ENCODE measurements around the gene DCAF16.

DCAF16 gene

DNA sequence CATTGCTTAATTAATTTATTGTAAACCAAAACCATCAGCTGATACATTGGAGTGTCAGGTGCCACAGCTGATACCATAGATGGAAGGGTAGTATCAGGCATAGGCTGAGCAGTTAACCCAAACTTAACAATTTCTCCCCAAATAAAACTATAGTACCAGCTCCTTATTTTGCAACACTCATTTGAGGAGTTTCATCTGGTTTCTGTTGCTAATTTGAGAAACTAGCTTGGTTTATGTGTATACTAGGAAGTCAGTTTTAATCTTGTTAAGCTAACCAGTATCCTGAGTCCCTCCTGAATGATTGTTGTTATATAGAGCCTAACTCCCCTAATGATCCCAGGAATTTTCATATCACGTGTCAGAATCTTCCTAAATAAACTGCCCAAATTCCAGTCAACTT, 12.7 kb downstream of the DCAF16 start (continued):
- no peak for TF ChIP-seq ZNF24 (tag by site-specific recombination; IDR thresholded peaks at IDR 0.05)
- no peak for TF ChIP-seq ZFP3 (tag by site-specific recombination; IDR thresholded peaks at IDR 0.05; ENCODE audit: low read depth)
- TF ChIP-seq ZNF561 (tag by site-specific recombination; IDR thresholded peaks at IDR 0.05; ENCODE audit: borderline replicate concordance) = no peak
- no peak for TF ChIP-seq ZNF629 (tag by site-specific recombination; IDR thresholded peaks at IDR 0.05)
- TF ChIP-seq, protein P1, sequence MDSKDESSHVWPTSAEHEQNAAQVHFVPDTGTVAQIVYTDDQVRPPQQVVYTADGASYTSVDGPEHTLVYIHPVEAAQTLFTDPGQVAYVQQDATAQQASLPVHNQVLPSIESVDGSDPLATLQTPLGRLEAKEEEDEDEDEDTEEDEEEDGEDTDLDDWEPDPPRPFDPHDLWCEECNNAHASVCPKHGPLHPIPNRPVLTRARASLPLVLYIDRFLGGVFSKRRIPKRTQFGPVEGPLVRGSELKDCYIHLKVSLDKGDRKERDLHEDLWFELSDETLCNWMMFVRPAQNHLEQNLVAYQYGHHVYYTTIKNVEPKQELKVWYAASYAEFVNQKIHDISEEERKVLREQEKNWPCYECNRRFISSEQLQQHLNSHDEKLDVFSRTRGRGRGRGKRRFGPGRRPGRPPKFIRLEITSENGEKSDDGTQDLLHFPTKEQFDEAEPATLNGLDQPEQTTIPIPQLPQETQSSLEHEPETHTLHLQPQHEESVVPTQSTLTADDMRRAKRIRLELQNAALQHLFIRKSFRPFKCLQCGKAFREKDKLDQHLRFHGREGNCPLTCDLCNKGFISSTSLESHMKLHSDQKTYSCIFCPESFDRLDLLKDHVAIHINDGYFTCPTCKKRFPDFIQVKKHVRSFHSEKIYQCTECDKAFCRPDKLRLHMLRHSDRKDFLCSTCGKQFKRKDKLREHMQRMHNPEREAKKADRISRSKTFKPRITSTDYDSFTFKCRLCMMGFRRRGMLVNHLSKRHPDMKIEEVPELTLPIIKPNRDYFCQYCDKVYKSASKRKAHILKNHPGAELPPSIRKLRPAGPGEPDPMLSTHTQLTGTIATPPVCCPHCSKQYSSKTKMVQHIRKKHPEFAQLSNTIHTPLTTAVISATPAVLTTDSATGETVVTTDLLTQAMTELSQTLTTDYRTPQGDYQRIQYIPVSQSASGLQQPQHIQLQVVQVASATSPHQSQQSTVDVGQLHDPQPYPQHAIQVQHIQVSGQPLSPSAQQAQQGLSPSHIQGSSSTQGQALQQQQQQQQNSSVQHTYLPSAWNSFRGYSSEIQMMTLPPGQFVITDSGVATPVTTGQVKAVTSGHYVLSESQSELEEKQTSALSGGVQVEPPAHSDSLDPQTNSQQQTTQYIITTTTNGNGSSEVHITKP (tag by site-specific recombination; IDR thresholded peaks at IDR 0.05) = no peak
- TF ChIP-seq ZNF658 (tag by site-specific recombination; IDR thresholded peaks at IDR 0.05) = no peak
- no peak for TF ChIP-seq ZNF302 (tag by site-specific recombination; IDR thresholded peaks at IDR 0.05; ENCODE audit: low read depth)

DNA sequence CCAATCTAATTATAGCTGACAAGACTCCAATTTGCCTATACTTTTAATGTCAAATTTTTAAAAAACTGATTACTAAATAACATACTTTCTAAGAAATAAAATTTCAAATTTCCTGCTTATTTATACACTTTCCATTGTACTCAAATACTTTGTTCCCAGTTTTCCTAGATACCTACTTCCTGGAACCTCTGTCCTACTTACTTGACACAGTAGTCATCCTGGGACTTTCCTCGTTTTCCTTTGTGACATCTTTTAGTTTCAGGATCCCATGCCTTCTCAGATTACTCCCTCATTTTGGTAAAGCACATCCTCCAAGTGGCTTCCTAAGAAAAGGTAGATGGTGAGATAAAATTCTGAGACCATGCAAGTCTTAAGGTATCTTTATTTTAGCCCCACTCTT, 15.8 kb downstream of the DCAF16 start:
- Histone ChIP-seq H3K9me3 (ENCODE audit: control insufficient read depth, insufficient read depth, low read depth, low read length) (no peaks in the 10 kb centered on the region), H3K36me3 (ENCODE audit: control insufficient read depth in 2 of 2, insufficient read depth in 1 of 2, low read length in 2 of 2) (peaks cover 5 to 18% of the 10 kb centered on the region in 2 experiments; a peak in 2 of 3 replicates), H3K27ac (ENCODE audit: extremely low read depth, low read depth, low read length) (no peak overlapping the region), H3K4me1 (ENCODE audit: control insufficient read depth, insufficient read depth, low read length) (no peaks in the 10 kb centered on the region), H3K4me3 (ENCODE audit: low read depth, low read length) (no peak overlapping the region)
- ChIA-PET CTCF (no interaction called here), POLR2A (no interaction called here)
- TF ChIP-seq ZNF266 (tag by site-specific recombination; IDR thresholded peaks at IDR 0.05; ENCODE audit: low read depth) = no peak
- no peak for TF ChIP-seq ZNF366 (tag by site-specific recombination; conservative IDR thresholded peaks at IDR 0.05)
- TF ChIP-seq, protein P2, sequence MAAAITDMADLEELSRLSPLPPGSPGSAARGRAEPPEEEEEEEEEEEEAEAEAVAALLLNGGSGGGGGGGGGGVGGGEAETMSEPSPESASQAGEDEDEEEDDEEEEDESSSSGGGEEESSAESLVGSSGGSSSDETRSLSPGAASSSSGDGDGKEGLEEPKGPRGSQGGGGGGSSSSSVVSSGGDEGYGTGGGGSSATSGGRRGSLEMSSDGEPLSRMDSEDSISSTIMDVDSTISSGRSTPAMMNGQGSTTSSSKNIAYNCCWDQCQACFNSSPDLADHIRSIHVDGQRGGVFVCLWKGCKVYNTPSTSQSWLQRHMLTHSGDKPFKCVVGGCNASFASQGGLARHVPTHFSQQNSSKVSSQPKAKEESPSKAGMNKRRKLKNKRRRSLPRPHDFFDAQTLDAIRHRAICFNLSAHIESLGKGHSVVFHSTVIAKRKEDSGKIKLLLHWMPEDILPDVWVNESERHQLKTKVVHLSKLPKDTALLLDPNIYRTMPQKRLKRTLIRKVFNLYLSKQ (tag by site-specific recombination; IDR thresholded peaks at IDR 0.05; ENCODE audit: borderline replicate concordance) = no peak
- no peak for TF ChIP-seq ZNF549 (tag by site-specific recombination; IDR thresholded peaks at IDR 0.05)
- TF ChIP-seq, protein P3, sequence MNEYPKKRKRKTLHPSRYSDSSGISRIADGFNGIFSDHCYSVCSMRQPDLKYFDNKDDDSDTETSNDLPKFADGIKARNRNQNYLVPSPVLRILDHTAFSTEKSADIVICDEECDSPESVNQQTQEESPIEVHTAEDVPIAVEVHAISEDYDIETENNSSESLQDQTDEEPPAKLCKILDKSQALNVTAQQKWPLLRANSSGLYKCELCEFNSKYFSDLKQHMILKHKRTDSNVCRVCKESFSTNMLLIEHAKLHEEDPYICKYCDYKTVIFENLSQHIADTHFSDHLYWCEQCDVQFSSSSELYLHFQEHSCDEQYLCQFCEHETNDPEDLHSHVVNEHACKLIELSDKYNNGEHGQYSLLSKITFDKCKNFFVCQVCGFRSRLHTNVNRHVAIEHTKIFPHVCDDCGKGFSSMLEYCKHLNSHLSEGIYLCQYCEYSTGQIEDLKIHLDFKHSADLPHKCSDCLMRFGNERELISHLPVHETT (tag by site-specific recombination; IDR thresholded peaks at IDR 0.05) = no peak
- TF ChIP-seq ZNF335 (tag by site-specific recombination; conservative IDR thresholded peaks at IDR 0.05) = no peak
- TF ChIP-seq, protein P4, sequence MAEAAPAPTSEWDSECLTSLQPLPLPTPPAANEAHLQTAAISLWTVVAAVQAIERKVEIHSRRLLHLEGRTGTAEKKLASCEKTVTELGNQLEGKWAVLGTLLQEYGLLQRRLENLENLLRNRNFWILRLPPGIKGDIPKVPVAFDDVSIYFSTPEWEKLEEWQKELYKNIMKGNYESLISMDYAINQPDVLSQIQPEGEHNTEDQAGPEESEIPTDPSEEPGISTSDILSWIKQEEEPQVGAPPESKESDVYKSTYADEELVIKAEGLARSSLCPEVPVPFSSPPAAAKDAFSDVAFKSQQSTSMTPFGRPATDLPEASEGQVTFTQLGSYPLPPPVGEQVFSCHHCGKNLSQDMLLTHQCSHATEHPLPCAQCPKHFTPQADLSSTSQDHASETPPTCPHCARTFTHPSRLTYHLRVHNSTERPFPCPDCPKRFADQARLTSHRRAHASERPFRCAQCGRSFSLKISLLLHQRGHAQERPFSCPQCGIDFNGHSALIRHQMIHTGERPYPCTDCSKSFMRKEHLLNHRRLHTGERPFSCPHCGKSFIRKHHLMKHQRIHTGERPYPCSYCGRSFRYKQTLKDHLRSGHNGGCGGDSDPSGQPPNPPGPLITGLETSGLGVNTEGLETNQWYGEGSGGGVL (tag by site-specific recombination; IDR thresholded peaks at IDR 0.05) = no peak
- TF ChIP-seq, protein P5, sequence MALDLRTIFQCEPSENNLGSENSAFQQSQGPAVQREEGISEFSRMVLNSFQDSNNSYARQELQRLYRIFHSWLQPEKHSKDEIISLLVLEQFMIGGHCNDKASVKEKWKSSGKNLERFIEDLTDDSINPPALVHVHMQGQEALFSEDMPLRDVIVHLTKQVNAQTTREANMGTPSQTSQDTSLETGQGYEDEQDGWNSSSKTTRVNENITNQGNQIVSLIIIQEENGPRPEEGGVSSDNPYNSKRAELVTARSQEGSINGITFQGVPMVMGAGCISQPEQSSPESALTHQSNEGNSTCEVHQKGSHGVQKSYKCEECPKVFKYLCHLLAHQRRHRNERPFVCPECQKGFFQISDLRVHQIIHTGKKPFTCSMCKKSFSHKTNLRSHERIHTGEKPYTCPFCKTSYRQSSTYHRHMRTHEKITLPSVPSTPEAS (tag by site-specific recombination; IDR thresholded peaks at IDR 0.05) = no peak
- no peak for TF ChIP-seq ZNF394 (tag by site-specific recombination; IDR thresholded peaks at IDR 0.05; ENCODE audit: borderline replicate concordance)
- TF ChIP-seq, protein P6, sequence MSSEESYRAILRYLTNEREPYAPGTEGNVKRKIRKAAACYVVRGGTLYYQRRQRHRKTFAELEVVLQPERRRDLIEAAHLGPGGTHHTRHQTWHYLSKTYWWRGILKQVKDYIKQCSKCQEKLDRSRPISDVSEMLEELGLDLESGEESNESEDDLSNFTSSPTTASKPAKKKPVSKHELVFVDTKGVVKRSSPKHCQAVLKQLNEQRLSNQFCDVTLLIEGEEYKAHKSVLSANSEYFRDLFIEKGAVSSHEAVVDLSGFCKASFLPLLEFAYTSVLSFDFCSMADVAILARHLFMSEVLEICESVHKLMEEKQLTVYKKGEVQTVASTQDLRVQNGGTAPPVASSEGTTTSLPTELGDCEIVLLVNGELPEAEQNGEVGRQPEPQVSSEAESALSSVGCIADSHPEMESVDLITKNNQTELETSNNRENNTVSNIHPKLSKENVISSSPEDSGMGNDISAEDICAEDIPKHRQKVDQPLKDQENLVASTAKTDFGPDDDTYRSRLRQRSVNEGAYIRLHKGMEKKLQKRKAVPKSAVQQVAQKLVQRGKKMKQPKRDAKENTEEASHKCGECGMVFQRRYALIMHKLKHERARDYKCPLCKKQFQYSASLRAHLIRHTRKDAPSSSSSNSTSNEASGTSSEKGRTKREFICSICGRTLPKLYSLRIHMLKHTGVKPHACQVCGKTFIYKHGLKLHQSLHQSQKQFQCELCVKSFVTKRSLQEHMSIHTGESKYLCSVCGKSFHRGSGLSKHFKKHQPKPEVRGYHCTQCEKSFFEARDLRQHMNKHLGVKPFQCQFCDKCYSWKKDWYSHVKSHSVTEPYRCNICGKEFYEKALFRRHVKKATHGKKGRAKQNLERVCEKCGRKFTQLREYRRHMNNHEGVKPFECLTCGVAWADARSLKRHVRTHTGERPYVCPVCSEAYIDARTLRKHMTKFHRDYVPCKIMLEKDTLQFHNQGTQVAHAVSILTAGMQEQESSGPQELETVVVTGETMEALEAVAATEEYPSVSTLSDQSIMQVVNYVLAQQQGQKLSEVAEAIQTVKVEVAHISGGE (tag by site-specific recombination; conservative IDR thresholded peaks at IDR 0.05; ENCODE audit: low read depth) = no peak
- no peak for TF ChIP-seq ZNF140 (tag by site-specific recombination; IDR thresholded peaks at IDR 0.05)
